ENCODE data around the gene GRK4. TPM values are rescaled to one million over a fixed set of nuclear protein-coding genes. Genes with fewer than 3 reads are reported as not detected.

The GRK4 gene
- total RNA-seq, 1 donor from 2014 or later = 6.7 TPM

DNA sequence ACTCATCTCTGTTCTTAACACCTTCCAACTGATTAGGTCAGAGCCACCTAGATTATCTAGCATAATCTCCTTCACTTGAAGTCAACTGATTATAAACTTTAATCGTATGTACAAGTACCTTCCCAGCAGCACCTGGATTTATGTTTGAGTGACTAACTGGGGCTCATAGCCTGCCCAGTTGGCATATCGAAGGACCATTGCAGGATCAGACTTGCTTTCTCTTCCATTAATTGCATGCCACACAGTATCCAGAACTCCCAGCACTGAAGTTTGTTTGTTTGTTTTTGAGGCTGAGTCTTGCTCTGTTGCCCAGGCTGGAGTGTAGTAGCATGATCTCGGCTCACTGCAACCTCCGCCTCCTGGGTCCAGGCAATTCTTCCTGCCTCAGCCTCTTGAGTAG, 27.9 kb downstream of the GRK4 start:
- Histone ChIP-seq H4K20me1 (ENCODE audit: insufficient read depth, low read length) (no peaks in the 10 kb centered on the region), H3K4me1 (ENCODE audit: insufficient read depth, low read length) (no peaks in the 10 kb centered on the region), H3K4me2 (ENCODE audit: low read length) (no peak overlapping the region), H3K79me2 (ENCODE audit: insufficient read depth, low read length) (no peaks in the 10 kb centered on the region), H3K27me3 (ENCODE audit: insufficient read depth, low read length) (no peaks in the 10 kb centered on the region), H3K4me3 (ENCODE audit: insufficient read depth, low read depth, low read length) (no peak overlapping the region), H2AFZ (ENCODE audit: low read depth, low read length) (no peak overlapping the region), H3K36me3 (ENCODE audit: insufficient read depth, low read length) (no peaks in the 10 kb centered on the region), H3K27ac (ENCODE audit: low read depth, low read length) (no peak overlapping the region), H3K9ac (ENCODE audit: low read length) (no peak overlapping the region), H3K9me3 (ENCODE audit: insufficient read depth, low read depth, low read length) (no peaks in the 10 kb centered on the region)
- Mint-ChIP-seq H3K36me3 (ENCODE audit: low read depth, unreplicated experiment) (no peaks in the 10 kb centered on the region), H3K27me3 (ENCODE audit: low read depth, unreplicated experiment) (peaks cover 8% of the 10 kb centered on the region), H3K4me3 (ENCODE audit: unreplicated experiment) (no peak overlapping the region), H3K9me3 (ENCODE audit: unreplicated experiment) (no peaks in the 10 kb centered on the region), H3K4me1 (ENCODE audit: low read depth, unreplicated experiment) (no peaks in the 10 kb centered on the region), H3K27ac (ENCODE audit: unreplicated experiment) (no peak overlapping the region)
- DNase-seq (ENCODE audit: low read depth) (no peak), FAIRE-seq (no peak)
- TF ChIP-seq EZH2 (IDR thresholded peaks at IDR 0.05; ENCODE audit: insufficient read depth, low read length) = no peak

GRCh38 chr4:2994917-2995316, 31.5 kb downstream of the GRK4 start:
- no peak for FAIRE-seq

GRCh38 chr4:2995546-2996265, 32.3 kb downstream of the GRK4 start:
- peak; percentile 5 for FAIRE-seq
- no peaks in the 10 kb centered on the region for H3K9me3 Mint-ChIP-seq (ENCODE audit: unreplicated experiment)
- H3K4me1 ChIP-seq (ENCODE audit: insufficient read depth, low read length) = no peaks in the 10 kb centered on the region
- TF ChIP-seq EZH2 (IDR thresholded peaks at IDR 0.05; ENCODE audit: insufficient read depth, low read length) (no peak), CTCF (IDR thresholded peaks at IDR 0.05; ENCODE audit: insufficient read depth, low read depth, low read length) (no peak)
- H3K4me3 Mint-ChIP-seq (ENCODE audit: unreplicated experiment) = no peak overlapping the region
- H3K79me2 ChIP-seq (ENCODE audit: insufficient read depth, low read length) = no peaks in the 10 kb centered on the region
- no peaks in the 10 kb centered on the region for H3K27me3 ChIP-seq (ENCODE audit: insufficient read depth, low read length)
- H3K36me3 ChIP-seq (ENCODE audit: insufficient read depth, low read length) = no peaks in the 10 kb centered on the region
- H3K36me3 Mint-ChIP-seq (ENCODE audit: low read depth, unreplicated experiment) = no peaks in the 10 kb centered on the region
- H2AFZ ChIP-seq (ENCODE audit: low read depth, low read length) = no peak overlapping the region
- no peaks in the 10 kb centered on the region for H4K20me1 ChIP-seq (ENCODE audit: insufficient read depth, low read length)
- H3K9ac ChIP-seq (ENCODE audit: low read length) = no peak overlapping the region
- no peak overlapping the region for H3K4me3 ChIP-seq (ENCODE audit: insufficient read depth, low read depth, low read length)
- H3K27ac Mint-ChIP-seq (ENCODE audit: unreplicated experiment) = peak overlapping the region; percentile 12
- H3K27me3 Mint-ChIP-seq (ENCODE audit: low read depth, unreplicated experiment) = peaks cover 6% of the 10 kb centered on the region
- no peaks in the 10 kb centered on the region for H3K4me1 Mint-ChIP-seq (ENCODE audit: low read depth, unreplicated experiment)
- H3K4me2 ChIP-seq (ENCODE audit: low read length) = no peak overlapping the region
- H3K27ac ChIP-seq (ENCODE audit: low read depth, low read length) = no peak overlapping the region
- peak; percentile 30 for DNase-seq (ENCODE audit: low read depth)
- H3K9me3 ChIP-seq (ENCODE audit: insufficient read depth, low read depth, low read length) = no peaks in the 10 kb centered on the region

More at GRCh38 chr4:2994917-2995316, 31.5 kb downstream of the GRK4 start:
- Histone ChIP-seq H3K9ac (ENCODE audit: low read length) (no peak overlapping the region), H3K27me3 (ENCODE audit: insufficient read depth, low read length) (no peaks in the 10 kb centered on the region), H3K36me3 (ENCODE audit: insufficient read depth, low read length) (no peaks in the 10 kb centered on the region), H3K9me3 (ENCODE audit: insufficient read depth, low read depth, low read length) (no peaks in the 10 kb centered on the region), H3K4me2 (ENCODE audit: low read length) (no peak overlapping the region), H3K4me3 (ENCODE audit: insufficient read depth, low read depth, low read length) (no peak overlapping the region), H2AFZ (ENCODE audit: low read depth, low read length) (no peak overlapping the region), H3K79me2 (ENCODE audit: insufficient read depth, low read length) (no peaks in the 10 kb centered on the region), H3K4me1 (ENCODE audit: insufficient read depth, low read length) (no peaks in the 10 kb centered on the region), H4K20me1 (ENCODE audit: insufficient read depth, low read length) (no peaks in the 10 kb centered on the region), H3K27ac (ENCODE audit: low read depth, low read length) (no peak overlapping the region)
- no peaks in the 10 kb centered on the region for H3K36me3 Mint-ChIP-seq (ENCODE audit: low read depth, unreplicated experiment)
- H3K27ac Mint-ChIP-seq (ENCODE audit: unreplicated experiment) = no peak overlapping the region
- peaks cover 6% of the 10 kb centered on the region for H3K27me3 Mint-ChIP-seq (ENCODE audit: low read depth, unreplicated experiment)
- H3K4me3 Mint-ChIP-seq (ENCODE audit: unreplicated experiment) = no peak overlapping the region
- no peak for TF ChIP-seq CTCF (IDR thresholded peaks at IDR 0.05; ENCODE audit: insufficient read depth, low read depth, low read length)
- TF ChIP-seq EZH2 (IDR thresholded peaks at IDR 0.05; ENCODE audit: insufficient read depth, low read length) = no peak
- no peaks in the 10 kb centered on the region for H3K4me1 Mint-ChIP-seq (ENCODE audit: low read depth, unreplicated experiment)
- H3K9me3 Mint-ChIP-seq (ENCODE audit: unreplicated experiment) = no peaks in the 10 kb centered on the region
- DNase-seq (ENCODE audit: low read depth) = no peak
